GM12872 (cell line): ENCODE results near the gene CDCA5.

ENCODE experiments used
- CTCF ChIP-seq: IDR thresholded peaks from 3 replicates; pipeline ENCODE4 v1.5.1; 2011; ENCODE audit warnings: low read depth, mild to moderate bottlenecking, low read length, moderate library complexity; ENCODE audit not compliant: insufficient read depth

The CDCA5 gene

GRCh38 chr11:65129649-65130441 is 46.0 kb upstream of the CDCA5 start:
- 0 out of 3 replicates have a peak, but pooled peaks have one; percentile 13 for TF ChIP-seq CTCF

- no peak for TF ChIP-seq CTCF
These were observed 44.6 kb upstream of the CDCA5 start for GRCh38 chr11:65128182-65129145.

GRCh38 chr11:65127473-65128181 is 43.8 kb upstream of the CDCA5 start:
- TF ChIP-seq CTCF, result no peak

- no peak for TF ChIP-seq CTCF
These were observed 42.9 kb upstream of the CDCA5 start for GRCh38 chr11:65126624-65127274.

GRCh38 chr11:65125197-65126056 is 41.6 kb upstream of the CDCA5 start:
- no peak for TF ChIP-seq CTCF

GRCh38 chr11:65124480-65125196 is 40.8 kb upstream of the CDCA5 start:
- TF ChIP-seq CTCF, result no peak
